Measurements from ENCODE around the gene ASIC2. TPM values are rescaled to one million over a fixed set of nuclear protein-coding genes. Genes with fewer than 3 reads are reported as not detected.

ASIC2 gene
- total and polyA plus RNA-seq, 7 donors, result 0.01 TPM; not detected in 6

GRCh38 chr17:32998111-32998886 is 294.8 kb downstream of the ASIC2 start:
- H3K4me1 ChIP-seq, result no peaks in the 10 kb centered on the region
- H3K27me3 ChIP-seq (ENCODE audit: insufficient read depth in 3 of 3, low read length in 2 of 3), result peaks cover 0 to 12% (median 11%) of the 10 kb centered on the region in 3 donors
- DNase-seq, result peak; percentile 73 to 83
- no peak overlapping the region for H3K27ac ChIP-seq
- ATAC-seq, result peak; percentile 54 to 73 (median 70)
- H3K36me3 ChIP-seq (ENCODE audit: insufficient read depth in 1 of 2, low read depth in 1 of 2), result no peaks in the 10 kb centered on the region
- no peak overlapping the region for H3K4me3 ChIP-seq
- H3K9me3 ChIP-seq, result no peaks in the 10 kb centered on the region
- intact Hi-C loops (cut with DNase I), result loop anchor here (2.0 to 5.0 kb wide), 2 partner anchors 213 to 216 kb away; no protein-coding TSS in a partner anchor
- TF ChIP-seq, protein P1, sequence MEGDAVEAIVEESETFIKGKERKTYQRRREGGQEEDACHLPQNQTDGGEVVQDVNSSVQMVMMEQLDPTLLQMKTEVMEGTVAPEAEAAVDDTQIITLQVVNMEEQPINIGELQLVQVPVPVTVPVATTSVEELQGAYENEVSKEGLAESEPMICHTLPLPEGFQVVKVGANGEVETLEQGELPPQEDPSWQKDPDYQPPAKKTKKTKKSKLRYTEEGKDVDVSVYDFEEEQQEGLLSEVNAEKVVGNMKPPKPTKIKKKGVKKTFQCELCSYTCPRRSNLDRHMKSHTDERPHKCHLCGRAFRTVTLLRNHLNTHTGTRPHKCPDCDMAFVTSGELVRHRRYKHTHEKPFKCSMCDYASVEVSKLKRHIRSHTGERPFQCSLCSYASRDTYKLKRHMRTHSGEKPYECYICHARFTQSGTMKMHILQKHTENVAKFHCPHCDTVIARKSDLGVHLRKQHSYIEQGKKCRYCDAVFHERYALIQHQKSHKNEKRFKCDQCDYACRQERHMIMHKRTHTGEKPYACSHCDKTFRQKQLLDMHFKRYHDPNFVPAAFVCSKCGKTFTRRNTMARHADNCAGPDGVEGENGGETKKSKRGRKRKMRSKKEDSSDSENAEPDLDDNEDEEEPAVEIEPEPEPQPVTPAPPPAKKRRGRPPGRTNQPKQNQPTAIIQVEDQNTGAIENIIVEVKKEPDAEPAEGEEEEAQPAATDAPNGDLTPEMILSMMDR (IDR thresholded peaks at IDR 0.05), result peak; percentile 82
- WGBS, 3 donors, result 4 to 6% (median 4%) methylated on average over 18 of the region's 18 CpGs

DNA sequence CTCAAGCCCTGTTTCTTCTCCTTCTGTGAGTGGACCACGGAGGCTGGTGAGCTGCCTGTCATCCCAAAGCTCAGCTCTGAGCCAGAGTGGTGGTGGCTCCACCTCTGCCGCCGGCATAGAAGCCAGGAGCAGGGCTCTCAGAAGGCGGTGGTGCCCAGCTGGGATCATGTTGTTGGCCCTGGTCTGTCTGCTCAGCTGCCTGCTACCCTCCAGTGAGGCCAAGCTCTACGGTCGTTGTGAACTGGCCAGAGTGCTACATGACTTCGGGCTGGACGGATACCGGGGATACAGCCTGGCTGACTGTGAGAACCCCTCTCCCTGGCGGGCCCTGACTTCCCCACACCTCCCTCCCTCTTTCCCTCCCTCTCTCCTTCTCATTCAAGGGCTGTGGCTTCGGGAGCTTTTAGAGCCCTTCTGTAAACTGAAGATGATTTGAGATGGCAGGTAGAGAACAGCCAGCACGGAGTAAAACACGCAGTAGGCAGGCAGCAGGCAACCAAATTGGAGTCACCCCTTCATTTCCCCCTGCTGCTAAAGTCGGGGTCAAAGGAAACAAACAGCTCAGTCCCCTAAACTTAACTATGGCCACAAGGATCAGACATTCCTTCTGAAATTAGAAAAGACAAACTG is 297.6 kb downstream of the ASIC2 start:
- intact Hi-C loops (cut with DNase I), result loop anchor here in 1 of 2 donors (5.0 kb wide), 1 partner anchor 213 kb away; no protein-coding TSS in a partner anchor

GRCh38 chr17:32993977-32994376 is 299.1 kb downstream of the ASIC2 start:
- H3K27me3 ChIP-seq (ENCODE audit: insufficient read depth in 3 of 3, low read length in 2 of 3), result peaks cover 0 to 11% (median 10%) of the 10 kb centered on the region in 3 donors
- ATAC-seq, result no peak
- H3K27ac ChIP-seq, result no peak overlapping the region
- intact Hi-C loops (cut with DNase I), result no loop called here
- H3K4me3 ChIP-seq, result no peak overlapping the region
- 62 to 69% (median 63%) methylated on average over 9 of the region's 9 CpGs for WGBS, 3 donors
- DNase-seq, result no peak
- no peaks in the 10 kb centered on the region for H3K4me1 ChIP-seq
- no peaks in the 10 kb centered on the region for H3K36me3 ChIP-seq (ENCODE audit: insufficient read depth in 1 of 2, low read depth in 1 of 2)
- H3K9me3 ChIP-seq, result no peaks in the 10 kb centered on the region
- TF ChIP-seq, protein P1 (IDR thresholded peaks at IDR 0.05), result no peak

More for the DNA sequence above, 297.6 kb downstream of the ASIC2 start:
- 37 to 48% (median 42%) methylated on average over 14 of the region's 14 CpGs for WGBS, 3 donors
- no peak for DNase-seq
- H3K4me3 ChIP-seq, result no peak overlapping the region
- no peaks in the 10 kb centered on the region for H3K4me1 ChIP-seq
- no peak overlapping the region for H3K27ac ChIP-seq
- ATAC-seq, result no peak
- TF ChIP-seq, protein P1 (IDR thresholded peaks at IDR 0.05), result no peak
- H3K9me3 ChIP-seq, result no peaks in the 10 kb centered on the region
- no peaks in the 10 kb centered on the region for H3K36me3 ChIP-seq (ENCODE audit: insufficient read depth in 1 of 2, low read depth in 1 of 2)
- H3K27me3 ChIP-seq (ENCODE audit: insufficient read depth in 3 of 3, low read length in 2 of 3), result peaks cover 0 to 19% (median 10%) of the 10 kb centered on the region in 3 donors

DNA sequence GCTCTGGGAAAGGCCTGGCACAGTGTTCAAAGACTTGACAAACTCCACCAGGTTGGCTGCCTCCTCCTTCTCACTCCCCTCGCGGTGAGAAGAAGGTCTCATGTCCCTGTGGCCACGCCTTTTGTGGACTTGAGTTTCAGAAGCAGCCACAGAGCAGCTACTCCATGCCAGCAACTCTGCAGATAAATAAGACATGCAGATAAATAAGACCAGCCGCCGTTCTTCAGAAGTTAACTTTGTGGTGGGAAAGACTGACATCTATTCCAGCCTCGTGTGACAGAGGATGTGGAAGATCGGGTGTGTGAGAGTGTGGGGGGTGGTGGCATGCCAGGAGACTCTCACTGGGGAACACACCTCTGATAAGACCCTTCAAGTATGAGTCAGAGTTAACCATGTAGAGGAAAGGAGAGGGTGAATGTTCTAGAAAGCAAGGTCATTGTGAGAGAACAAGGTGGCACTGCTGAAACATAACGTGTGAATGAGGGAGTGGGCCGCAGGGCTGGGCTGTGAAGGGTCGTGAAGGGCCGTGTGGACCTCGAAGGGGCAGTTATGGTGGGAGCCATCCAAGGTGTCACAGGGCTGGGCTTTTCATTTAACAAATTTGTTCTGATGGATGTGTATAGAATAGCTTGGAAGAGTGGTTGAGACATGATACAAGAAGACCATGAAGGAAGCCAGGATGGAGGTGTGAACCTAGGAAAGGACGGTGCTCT is 300.6 kb downstream of the ASIC2 start:
- intact Hi-C loops (cut with DNase I), result no loop called here
- Histone ChIP-seq H3K27ac (no peak overlapping the region), H3K27me3 (ENCODE audit: insufficient read depth in 3 of 3, low read length in 2 of 3) (peaks cover 0 to 10% (median 10%) of the 10 kb centered on the region in 3 donors), H3K9me3 (no peaks in the 10 kb centered on the region), H3K36me3 (ENCODE audit: insufficient read depth in 1 of 2, low read depth in 1 of 2) (no peaks in the 10 kb centered on the region), H3K4me1 (no peaks in the 10 kb centered on the region), H3K4me3 (no peak overlapping the region)
- TF ChIP-seq, protein P1 (IDR thresholded peaks at IDR 0.05), result no peak
- DNase-seq (no peak), ATAC-seq (no peak)
- WGBS, 3 donors, result 67 to 71% (median 70%) methylated on average over 13 of the region's 13 CpGs
